T follicular helper cell (primary cell): ENCODE measurements around the gene PLCL2.

Experiments used
- DNase-seq: peaks from one replicate; pipeline ENCODE4 v3.0.0-alpha.2; 2020; ENCODE audit warnings: low read depth

PLCL2 gene

DNA sequence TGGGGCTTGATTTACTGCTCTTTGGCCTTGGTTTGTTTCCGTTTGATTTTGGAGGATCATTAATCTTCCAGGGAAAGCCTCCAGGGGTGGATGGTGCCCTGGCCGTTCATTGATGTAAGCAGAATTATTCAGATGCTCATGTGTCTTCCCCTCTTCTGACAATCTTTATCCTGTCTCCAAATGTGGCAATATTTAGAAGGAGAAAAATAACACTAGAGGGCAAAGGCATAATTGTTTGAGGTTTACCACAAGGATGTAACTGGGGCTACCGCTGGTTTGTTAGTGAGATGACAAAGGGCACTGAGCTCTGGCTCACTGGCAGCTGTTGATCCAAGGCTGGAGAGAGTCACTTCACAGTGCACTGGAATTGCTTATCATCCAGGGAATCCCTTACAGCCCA is 18.2 kb upstream of the PLCL2 start:
- DNase-seq, result no peak

- no peak for DNase-seq
These were observed 16.2 kb upstream of the PLCL2 start for GRCh38 chr3:16868513-16868912.

DNA sequence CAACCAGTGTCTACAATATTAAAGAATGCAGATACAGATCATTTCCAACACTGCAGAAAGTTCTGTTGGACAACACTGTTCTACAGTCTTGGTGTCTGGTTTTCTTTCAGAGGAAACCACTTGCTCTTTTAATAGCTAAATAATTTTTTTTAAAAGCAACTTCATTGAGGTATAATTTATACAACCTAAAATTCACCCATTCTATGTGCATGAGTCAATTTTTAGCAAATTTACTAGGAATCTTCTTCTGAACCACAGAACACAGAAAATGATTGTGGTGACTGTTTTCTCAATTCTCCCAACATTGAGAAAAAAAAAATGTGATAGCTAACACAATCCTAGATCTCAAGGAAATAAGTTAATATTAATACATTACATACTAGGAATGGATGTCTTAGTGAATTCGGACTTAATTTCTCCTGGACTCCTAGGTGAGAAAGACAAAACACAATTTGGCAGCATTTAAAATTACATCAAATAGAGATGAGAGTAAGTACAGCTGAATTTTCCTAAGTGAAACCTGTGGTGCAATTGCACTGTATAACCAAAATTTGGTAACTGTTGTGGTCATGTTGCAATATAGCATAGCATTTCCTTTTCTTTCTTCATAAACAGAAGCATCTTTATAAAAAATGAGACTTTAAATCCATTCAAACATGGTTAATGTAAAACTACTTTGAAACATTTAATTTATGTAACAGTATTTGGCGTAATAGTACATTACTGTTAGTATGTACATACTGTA is 15.3 kb upstream of the PLCL2 start:
- DNase-seq, result no peak

DNA sequence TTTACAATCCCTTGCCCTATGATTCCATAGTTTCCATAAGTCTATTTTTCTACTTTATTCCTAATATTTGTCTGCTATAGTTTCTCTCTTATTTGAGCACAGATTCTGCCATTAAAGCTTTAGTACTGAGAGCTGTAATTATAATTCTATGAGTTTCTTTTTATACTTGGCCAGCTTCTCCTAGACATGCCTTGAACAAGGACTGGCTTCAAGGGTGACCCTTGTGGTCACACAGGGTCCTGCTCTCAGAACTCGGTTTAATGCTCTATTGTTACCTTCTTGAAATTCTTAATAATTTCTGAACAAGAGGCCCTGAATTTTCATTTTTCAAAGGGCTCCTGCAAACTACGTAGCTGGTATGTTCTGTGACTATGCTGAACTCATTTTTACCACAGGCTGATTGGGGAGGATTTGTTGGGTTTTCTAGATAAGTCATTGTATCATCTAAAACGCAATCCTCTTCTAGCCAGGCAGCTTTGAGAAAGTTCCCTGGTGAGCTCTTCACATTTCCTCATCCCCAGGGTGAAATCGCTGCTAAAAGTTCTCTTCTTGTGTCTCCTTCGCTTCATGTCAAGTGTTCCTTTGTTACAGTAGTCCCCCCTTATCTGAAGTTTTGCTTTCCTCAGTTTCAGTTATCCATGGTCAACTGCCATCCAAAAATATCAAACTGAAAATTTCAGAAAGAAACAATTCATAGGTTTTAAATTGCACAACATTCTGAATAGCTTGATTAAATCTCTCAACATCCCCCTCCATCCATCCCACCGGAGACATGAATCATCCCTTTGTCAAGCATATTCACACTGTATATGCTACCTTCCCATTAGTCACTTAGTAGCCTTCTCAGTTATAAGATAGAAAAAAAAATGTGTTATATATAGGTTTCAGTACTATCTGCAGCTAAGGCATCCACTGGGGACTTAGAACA is 12.6 kb upstream of the PLCL2 start:
- no peak for DNase-seq

DNA sequence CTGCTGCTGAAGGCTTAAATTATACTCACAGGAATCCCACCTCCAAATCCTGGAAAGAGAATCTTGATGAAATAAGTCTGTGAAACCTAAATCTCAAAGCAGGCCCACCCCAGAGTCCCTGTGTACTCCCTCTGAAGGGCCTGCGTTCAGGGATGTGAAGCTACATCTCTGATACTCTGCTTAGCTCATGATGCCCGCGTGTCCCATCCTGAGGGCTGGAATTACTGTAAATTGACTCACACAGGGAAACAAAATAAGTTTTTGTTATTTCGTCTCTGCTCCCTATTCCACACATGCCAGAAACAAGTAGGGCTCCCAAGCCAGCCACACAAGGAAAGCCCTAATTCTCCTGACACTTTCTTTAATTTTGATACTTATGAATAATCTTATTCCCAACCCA is 10.9 kb upstream of the PLCL2 start:
- DNase-seq, result no peak

DNA sequence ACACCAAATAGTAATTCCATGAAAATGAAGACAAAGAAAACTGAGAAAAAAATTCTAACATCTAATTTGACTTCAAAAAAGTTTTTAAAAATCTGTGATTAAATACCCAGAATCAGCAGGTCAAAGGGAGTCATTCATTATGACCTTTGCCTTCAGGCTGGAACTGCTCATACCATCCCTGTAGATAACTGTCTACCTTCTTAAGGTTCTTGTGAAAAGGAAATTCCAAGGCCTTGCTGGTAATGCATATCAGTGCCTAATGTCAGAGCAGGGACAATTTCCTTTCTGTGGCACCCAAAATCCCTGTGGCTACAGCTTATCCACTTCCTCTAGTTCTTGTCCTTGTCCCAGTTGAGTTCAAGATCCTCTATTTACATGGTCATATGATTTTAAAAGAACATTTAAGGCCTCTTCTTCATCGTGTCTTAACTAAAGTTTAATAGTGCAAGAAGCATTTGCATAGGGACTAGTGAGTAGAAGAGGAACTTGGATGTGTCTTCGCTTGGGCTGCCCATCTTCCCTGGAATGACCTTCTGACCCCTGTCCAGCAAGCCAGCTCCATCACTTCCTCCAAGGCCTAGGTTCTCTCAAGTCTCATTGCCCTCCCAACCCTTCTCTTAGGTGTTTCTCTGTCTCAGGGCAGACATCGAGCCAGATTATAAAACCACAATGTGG is 8.7 kb upstream of the PLCL2 start:
- DNase-seq, result no peak

DNA sequence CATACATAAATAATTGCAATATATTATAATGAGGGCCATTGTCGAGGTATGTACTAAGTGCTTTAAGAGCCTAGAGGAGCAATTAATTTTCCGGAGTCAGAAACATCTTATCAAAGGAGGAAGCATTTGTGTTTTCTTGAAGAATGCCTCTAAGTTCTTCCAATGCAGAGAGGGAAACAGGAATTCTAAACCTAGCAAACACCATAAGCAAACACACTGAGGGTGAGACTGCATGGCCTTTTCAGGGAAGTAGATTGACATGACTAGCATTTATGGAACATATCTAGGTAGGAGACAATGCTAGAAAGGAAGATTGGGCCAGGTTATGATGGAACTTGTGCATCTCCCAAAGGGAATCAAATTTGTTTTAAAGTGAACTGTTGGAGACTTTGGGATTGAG is 7.2 kb upstream of the PLCL2 start:
- no peak for DNase-seq

GRCh38 chr3:16877911-16878310 is 6.8 kb upstream of the PLCL2 start:
- DNase-seq, result no peak

DNA sequence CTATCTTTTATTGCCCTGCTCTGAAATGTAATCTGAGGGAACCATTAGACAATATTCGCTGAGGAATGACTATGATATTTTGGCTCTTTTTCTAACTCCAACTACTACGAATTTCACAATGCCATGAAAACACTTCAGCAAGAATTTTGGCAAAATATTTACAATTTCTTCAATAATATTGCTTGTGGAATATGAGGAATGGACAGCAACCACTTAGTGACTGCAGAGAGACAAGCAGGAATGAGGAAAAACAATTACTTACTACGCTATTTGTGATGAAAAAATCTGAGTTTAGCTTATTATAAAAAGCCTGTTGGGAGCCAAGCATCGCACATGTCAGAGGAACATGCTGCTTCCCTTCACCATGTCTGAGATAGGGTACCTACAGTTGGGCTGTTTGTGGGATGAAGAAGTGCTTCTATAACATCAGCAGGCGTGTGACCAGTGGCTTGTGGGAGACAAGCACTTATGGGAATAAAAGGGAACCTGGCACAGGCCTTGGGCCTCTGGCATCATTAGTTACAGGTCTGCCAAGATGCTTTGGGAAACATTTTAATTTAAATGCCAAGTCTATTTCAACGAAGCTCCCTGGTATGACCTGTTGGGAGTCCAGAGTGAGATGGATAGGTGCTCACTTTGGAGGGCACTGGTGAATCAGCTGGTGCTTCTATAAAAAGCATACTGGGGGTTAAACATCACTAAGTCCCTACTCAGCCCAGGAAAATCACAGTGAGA is 2.7 kb upstream of the PLCL2 start:
- no peak for DNase-seq

- DNase-seq, result no peak
These were observed 1.6 kb upstream of the PLCL2 start for GRCh38 chr3:16883057-16883722.

DNA sequence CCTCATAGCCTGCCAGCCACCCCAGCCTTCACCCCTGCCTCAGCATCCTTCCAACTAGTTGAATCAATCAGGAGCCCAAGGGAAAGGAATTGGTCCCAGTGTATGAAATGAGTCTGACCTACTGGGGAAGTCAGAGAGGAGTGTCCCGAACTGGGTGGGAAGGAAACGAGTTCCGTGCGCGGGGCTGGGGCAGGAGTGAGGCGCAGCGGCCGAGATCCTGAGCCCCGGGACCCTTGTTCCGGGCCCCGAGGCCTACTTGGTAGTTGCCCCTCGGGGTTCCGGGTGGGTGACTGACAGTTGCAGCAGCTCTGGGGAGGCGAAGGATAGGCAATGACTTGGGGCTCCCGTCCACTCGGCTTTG is 1.1 kb upstream of the PLCL2 start:
- DNase-seq, result no peak

DNA sequence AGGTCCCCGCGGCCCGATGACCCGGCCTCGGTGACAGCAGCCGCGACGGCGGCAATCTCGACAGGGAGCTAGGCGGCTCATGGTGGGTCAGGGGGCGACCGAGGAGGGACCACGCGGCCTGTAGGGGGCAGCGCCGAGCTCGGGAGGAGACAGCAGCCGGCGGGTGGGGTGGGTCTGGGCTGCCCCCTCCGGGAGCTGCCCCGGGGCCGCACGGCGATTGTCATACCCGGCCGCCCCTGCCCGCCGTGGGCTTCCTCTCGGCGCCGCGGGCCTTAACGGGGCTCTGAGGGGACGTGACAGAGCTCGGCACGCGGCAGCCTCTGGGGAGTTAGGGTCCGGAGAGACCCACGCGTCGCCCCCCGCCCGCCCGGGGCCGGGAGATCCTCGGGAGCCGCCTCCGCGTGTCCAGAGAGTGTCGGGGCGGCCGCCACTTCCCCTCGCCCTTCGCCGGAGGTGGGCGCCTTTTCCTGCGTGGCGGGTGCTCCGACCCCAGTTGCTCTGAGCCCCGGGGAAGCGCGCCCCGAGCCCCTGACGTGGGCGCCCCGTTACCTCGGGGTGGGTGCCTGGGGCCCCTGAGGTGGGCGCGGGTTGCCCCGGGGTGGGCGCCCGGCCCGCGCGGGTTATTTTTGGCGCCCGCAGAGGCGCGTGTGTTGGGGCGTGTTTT is 539 bp upstream of the PLCL2 start:
- DNase-seq, result peak; percentile 56

DNA sequence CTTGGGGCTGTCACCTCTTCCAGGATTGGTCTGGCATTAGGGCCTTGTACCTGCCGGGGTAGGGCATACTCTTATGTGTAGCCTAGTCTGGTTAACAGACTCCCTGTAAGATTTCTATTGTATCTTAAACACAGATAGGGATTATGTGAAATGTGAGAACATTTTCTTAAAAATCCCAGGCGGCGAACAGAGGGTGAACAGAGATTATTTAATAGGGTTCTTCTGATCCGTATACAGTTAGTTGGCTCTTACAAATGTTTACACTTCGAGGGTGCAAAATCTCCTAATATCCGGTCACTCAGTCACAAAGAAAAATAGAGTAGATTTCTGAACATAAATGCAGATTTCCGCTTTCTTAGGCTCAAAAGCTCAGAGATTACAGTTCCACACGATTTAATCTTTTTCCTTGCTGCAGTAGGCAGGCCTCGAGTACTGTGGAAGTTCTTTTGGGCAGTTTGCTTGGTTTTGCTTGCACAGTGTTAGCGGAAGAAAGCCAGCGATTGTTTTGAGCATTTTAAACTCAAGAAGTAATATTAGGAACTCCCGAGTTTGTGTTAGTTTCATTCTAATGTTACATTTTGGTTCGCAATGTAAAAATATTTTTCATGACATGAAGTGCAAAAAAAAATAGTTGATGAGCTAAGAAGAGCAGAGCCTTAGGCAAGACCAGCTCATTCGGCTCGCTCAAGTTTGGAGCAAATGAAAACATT is 993 bp downstream of the PLCL2 start:
- DNase-seq, result no peak

- no peak for DNase-seq
These were observed 1.5 kb downstream of the PLCL2 start for GRCh38 chr3:16886303-16886683.

DNA sequence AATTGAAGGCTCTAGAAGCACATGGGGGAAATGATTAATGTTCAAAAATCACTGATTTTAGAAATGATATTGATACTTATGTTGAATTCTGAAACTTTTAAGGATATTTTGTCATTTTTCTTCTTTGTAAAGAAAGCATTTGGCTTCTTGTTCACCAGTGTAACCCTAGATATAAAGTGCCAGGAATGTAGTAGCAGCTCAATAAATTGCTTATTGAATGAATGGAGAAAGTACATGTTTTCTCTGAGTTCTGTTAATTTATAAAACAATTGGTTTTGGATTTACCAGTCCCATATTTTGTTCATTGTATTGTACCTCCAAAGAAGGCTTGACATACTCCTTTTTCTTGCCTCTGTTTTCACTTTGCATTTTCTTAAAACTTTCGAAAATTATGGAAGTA is 2.4 kb downstream of the PLCL2 start:
- no peak for DNase-seq

- no peak for DNase-seq
These were observed 3.6 kb downstream of the PLCL2 start for GRCh38 chr3:16888356-16888755.

DNA sequence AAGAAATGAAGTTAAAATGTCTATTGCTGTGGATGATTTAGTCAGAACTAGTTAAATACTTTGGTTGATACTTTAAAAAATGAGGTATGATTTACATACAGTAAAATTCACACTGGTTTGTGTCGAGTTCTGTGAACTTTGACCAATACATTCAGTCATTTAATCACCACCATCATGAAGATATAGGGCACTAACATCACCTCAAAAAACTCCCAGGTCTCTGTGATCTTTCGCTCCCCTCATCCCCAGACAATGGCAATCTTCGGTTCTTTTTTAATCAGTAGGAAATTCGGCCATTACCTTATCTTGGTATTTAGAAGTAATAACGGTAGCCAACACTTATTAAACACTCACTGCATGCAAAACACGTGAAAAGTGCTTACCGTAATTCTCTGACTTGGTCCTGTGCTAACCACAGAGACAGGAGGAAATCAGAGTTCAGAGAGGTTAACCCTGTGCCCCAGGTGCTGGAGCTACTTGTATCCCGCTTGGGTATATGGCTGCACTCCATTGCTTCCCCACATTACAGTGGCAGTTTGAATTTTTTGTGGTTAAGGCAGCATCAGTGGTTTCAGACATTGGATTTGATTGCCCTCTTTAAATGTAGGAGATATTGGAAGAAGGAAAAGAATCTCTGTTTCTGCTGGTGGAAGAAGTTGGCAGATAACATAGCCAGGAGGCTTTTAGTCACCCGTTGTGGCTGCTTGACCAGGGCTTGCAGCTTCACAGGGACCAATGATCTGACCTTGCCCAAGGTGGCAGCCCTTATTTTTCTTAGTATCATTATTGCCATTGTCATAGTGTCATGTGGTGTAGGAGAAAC is 4.2 kb downstream of the PLCL2 start:
- no peak for DNase-seq

GRCh38 chr3:16890597-16891333 is 6.0 kb downstream of the PLCL2 start:
- no peak for DNase-seq
